Heart left ventricle (tissue), 16 donors: Measurements from ENCODE around the gene LSM4. TPM values are rescaled to one million over a fixed set of nuclear protein-coding genes. Genes with fewer than 3 reads are reported as not detected.

Experiments
- ATAC-seq, 4 donors: fragments of 200-7000 bp; cut with Tn5 transposase; one replicate each; pipeline ENCODE4 v1.9.1; 2020 to 2022; ENCODE audit warnings: moderate library complexity in 4 of 4, mild to moderate bottlenecking in 3 of 4, moderate number of reproducible peaks in 1 of 4
- DNase-seq, 5 donors: peaks; one replicate each; pipeline ENCODE4 v3.0.0-alpha.2; 2020
- H3K27ac ChIP-seq, 12 donors: fragments of 200-600 bp; sonication (generic) in 4 of 12; one replicate each; pipeline versions ENCODE4 v1.5.0 to v1.8.0; 2016 to 2022; ENCODE audit warnings: mild to moderate bottlenecking in 2 of 12
- H3K27me3 ChIP-seq, 9 donors: fragments of 200-600 bp; sonication (generic) in 2 of 9; one replicate each; pipeline versions ENCODE4 v1.5.1 to v1.8.0; 2016 to 2022; ENCODE audit warnings: mild to moderate bottlenecking in 3 of 9
- H3K36me3 ChIP-seq, 9 donors: fragments of 200-600 bp; sonication (generic) in 2 of 9; one replicate each; pipeline versions ENCODE4 v1.5.0 to v1.8.0; 2018 to 2022; ENCODE audit warnings: mild to moderate bottlenecking in 2 of 9
- H3K4me1 ChIP-seq, 12 donors: fragments of 200-600 bp; sonication (generic) in 4 of 12; one replicate each; pipeline versions ENCODE4 v1.5.0 to v1.8.0; 2016 to 2022; ENCODE audit warnings: mild to moderate bottlenecking in 3 of 12
- H3K4me3 ChIP-seq, 12 donors: fragments of 200-600 bp; sonication (generic) in 4 of 12; one replicate each; pipeline versions ENCODE4 v1.5.0 to v1.8.0; 2017 to 2022; ENCODE audit warnings: mild to moderate bottlenecking in 9 of 12, moderate library complexity in 4 of 12
- H3K9me3 ChIP-seq, 12 donors: fragments of 200-600 bp; sonication (generic) in 4 of 12; one replicate each; pipeline versions ENCODE4 v1.5.0 to v1.8.0; 2016 to 2022; ENCODE audit warnings: mild to moderate bottlenecking in 1 of 12
- CTCF ChIP-seq, 12 donors: fragments of 200-600 bp; sonication (generic) in 4 of 12; IDR thresholded peaks; one replicate each; pipeline versions ENCODE4 v1.5.0 to v1.8.0; 2018 to 2022; ENCODE audit warnings: antibody characterized with exemption in 12 of 12, mild to moderate bottlenecking in 5 of 12
- POLR2A ChIP-seq, 2 donors: fragments of 450-650 bp; IDR thresholded peaks; one replicate each; pipeline ENCODE4 v1.6.1; 2017; ENCODE audit warnings: antibody characterized with exemption in 2 of 2, mild to moderate bottlenecking in 2 of 2, moderate library complexity in 2 of 2
- WGBS, 4 donors: extraction: QIAGEN DNeasy Blood & Tissue Kit in 2 of 4; methylation state at CpG; one replicate each; pipeline versions ENCODE4 v1.1.5 to v1.1.7; 2013 to 2018; 5-methylcytosine and 5-hydroxymethylcytosine counted together
- intact Hi-C, 10 donors: fragments of 100-400 bp; cut with DNase I; formaldehyde crosslinking; loops; one replicate each; pipeline versions ENCODE4 v1.11.1 to v1.14.2; 2022
- polyA plus RNA-seq, 2 donors: library from polyadenylated mRNA; stranded (reverse); fragments of 200-250 nt; gene quantifications; one replicate each; pipeline ENCODE4 v1.2.3, GENCODE V29; 2013
- total RNA-seq, 9 donors: library from RNA; depleted of rRNA in 2 of 9; stranded (reverse); fragments of >200 nt in 2 of 9; fragmentation: NEBNext Ultra II Directional in 3 of 9; extraction: Animal tissue kit (Norgen Biotek cat#: 25700) in 3 of 9; gene quantifications; one replicate each; pipeline versions ENCODE4 v1.1.0 to v1.2.4, GENCODE V29; 2016 to 2023
- donor health status: ischemic (EF 13 %, LVEDD 7.1; RV severe dilation, severe dysfunction).
- donor health status: healthy with polysubstance abuse.
- donor health status: DM: no; HTN: yes; CAD: no.
- donor health status: DM: no; HTN: no; CAD: no.
- donor health status: ischemic (EF 25% LVEDD 6.9; RV normal size, moderate dysfunction).
- donor health status: ischemic (EF 25% LVEDD 5.7; RV mildly dilated, moderate dysfunction).
- donor health status: healthy.
- donor health status: DM: yes; HTN: yes; CAD: no.
- donor health status: ischemic (EF 35%, LVEDD 5.7; RV mildly dilated, moderate dysfunction).
- donor health status: nonischemic (EF 11% LVEDD 7.7; RV severe dilation, severe dysfunction).
- donor health status: DM: yes; HTN: yes; CAD: no.
- donor health status: PGD.
- donor health status: ischemic (EF 29% LVEDD 5.4; RV normal size, mild dysfunction).
- donor health status: nonischemic (EF 23%, LVEDD 6.1; RV moderate dilation, normal function).

The LSM4 gene
- total and polyA plus RNA-seq, 11 donors, result 65.8 to 171 (median 104) TPM

DNA sequence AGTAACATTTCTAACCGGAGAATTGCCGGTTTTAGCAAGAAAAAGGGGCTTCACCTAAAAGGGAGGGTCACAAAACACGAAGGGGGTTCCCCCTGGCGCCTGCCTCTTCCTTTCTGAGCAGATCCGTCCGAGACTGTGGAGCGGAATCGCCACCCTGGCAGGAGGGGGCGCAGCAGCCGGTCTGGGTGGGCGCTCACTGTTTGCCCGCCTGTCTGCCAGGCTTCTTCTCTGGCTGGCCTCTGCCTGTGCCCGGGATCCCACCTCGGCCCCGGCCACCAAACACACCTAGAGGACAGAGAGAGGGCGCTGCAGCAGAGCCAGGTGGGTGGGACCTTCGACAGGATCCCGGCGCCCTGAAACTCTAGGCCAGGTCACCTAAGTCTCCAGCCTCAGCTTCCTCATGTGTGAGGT, 15.6 kb downstream of the LSM4 start:
- Histone ChIP-seq H3K9me3 (no peaks in the 10 kb centered on the region), H3K4me3 (no peak overlapping the region), H3K27me3 (no peaks in the 10 kb centered on the region), H3K4me1 (peaks cover 11 to 59% (median 41%) of the 10 kb centered on the region in 12 donors), H3K27ac (peak overlapping the region in 11 of 12 donors; percentile 39 to 100 (median 98)), H3K36me3 (peaks cover 0 to 59% (median 11%) of the 10 kb centered on the region in 9 donors)
- 83 to 89% (median 85%) methylated on average over 15 to 19 of the region's 19 CpGs for WGBS, 4 donors
- DNase-seq (no peak), ATAC-seq (no peak)
- TF ChIP-seq CTCF (IDR thresholded peaks at IDR 0.05) (peak in 1 of 12 donors; percentile 9), POLR2A (IDR thresholded peaks at IDR 0.05) (no peak)
- intact Hi-C loops, result no loop called here

DNA sequence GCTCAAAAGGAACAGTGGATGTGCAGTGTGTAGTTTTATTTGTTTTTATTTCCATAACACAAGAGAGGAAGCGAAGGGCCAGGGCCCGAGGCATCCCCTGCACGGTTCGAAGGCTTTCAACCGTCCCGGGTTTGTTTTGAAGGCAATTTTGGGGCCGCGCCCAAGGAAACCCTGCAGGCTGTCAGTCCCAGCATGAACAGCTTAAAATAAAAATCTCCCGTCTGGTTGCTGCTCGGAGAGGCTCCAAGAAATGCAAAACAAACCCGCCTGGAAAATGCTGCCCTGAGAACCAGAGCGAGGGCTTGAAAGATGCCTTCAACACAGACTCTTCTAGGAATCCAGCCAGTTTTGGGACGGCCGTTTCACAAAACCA, 16.0 kb downstream of the LSM4 start:
- DNase-seq (peak in 1 of 5 donors; percentile 56), ATAC-seq (no peak)
- TF ChIP-seq POLR2A (IDR thresholded peaks at IDR 0.05), result no peak
- peaks cover 11 to 60% (median 43%) of the 10 kb centered on the region in 12 donors for H3K4me1 ChIP-seq
- peaks cover 0 to 55% (median 9%) of the 10 kb centered on the region in 9 donors for H3K36me3 ChIP-seq
- WGBS, 4 donors, result 68 to 84% (median 71%) methylated on average over 14 of the region's 14 CpGs
- H3K9me3 ChIP-seq, result no peaks in the 10 kb centered on the region
- H3K27ac ChIP-seq, result peak overlapping the region in 11 of 12 donors; percentile 39 to 100 (median 99)
- H3K27me3 ChIP-seq, result no peaks in the 10 kb centered on the region
- intact Hi-C loops, result no loop called here
- no peak overlapping the region for H3K4me3 ChIP-seq

GRCh38 chr19:18306209-18306887, 16.5 kb downstream of the LSM4 start:
- no peaks in the 10 kb centered on the region for H3K27me3 ChIP-seq
- no peaks in the 10 kb centered on the region for H3K9me3 ChIP-seq
- ATAC-seq, result no peak
- H3K36me3 ChIP-seq, result peaks cover 0 to 49% (median 9%) of the 10 kb centered on the region in 9 donors
- H3K4me3 ChIP-seq, result no peak overlapping the region
- peak overlapping the region in 11 of 12 donors; percentile 39 to 100 (median 99) for H3K27ac ChIP-seq
- H3K4me1 ChIP-seq, result peaks cover 14 to 64% (median 45%) of the 10 kb centered on the region in 12 donors
- no peak for TF ChIP-seq CTCF (IDR thresholded peaks at IDR 0.05)
- TF ChIP-seq POLR2A (IDR thresholded peaks at IDR 0.05), result no peak
- intact Hi-C loops, result no loop called here
- 83 to 88% (median 86%) methylated on average over 25 to 26 of the region's 26 CpGs for WGBS, 4 donors
- peak in 1 of 5 donors; percentile 53 for DNase-seq

- Histone ChIP-seq H3K4me1 (peaks cover 18 to 75% (median 54%) of the 10 kb centered on the region in 12 donors), H3K27ac (peak overlapping the region; percentile 89 to 100 (median 98)), H3K4me3 (peak overlapping the region in 11 of 12 donors; percentile 13 to 62 (median 46)), H3K36me3 (peaks cover 0 to 34% (median 8%) of the 10 kb centered on the region in 9 donors), H3K9me3 (no peaks in the 10 kb centered on the region), H3K27me3 (no peaks in the 10 kb centered on the region)
- ATAC-seq, result peak; percentile 76 to 89 (median 84)
- DNase-seq, result peak; percentile 89 to 95 (median 93)
- peak in 1 of 2 donors; percentile 76 for TF ChIP-seq POLR2A (IDR thresholded peaks at IDR 0.05)
- peak in 2 of 12 donors; percentile 12 to 21 for TF ChIP-seq CTCF (IDR thresholded peaks at IDR 0.05)
- WGBS, 4 donors, result 1 to 5% (median 3%) methylated on average over 23 to 29 of the region's 29 CpGs
- intact Hi-C loops, result loop anchor here in 9 of 10 donors (1.0 to 2.0 kb wide), 5 partner anchors 12 to 24 kb away; partner anchors contain the start of genes JUND (in 6 of the 9) and LSM4 (in 6 of the 9)
Observed at GRCh38 chr19:18304458-18305310, 18.2 kb downstream of the LSM4 start.
